GM20431 (cell line): ENCODE results near the gene THADA.

Experiments used
- in situ Hi-C: fragments of 300-500 bp; cut with MseI, MboI; formaldehyde crosslinking; loops from one replicate; pipeline ENCODE4 v1.15.0; 2020; ENCODE audit warnings: low sequenced_read_pairs; ENCODE audit not compliant: unreplicated experiment

Gene THADA

GRCh38 chr2:43372416-43373081, 223.3 kb downstream of the THADA start:
- in situ Hi-C loops: no loop called here

- in situ Hi-C loops: no loop called here
These were observed 225.1 kb downstream of the THADA start for GRCh38 chr2:43370705-43371104.

- in situ Hi-C loops: no loop called here
These were observed 225.7 kb downstream of the THADA start for GRCh38 chr2:43370146-43370545.

GRCh38 chr2:43368483-43369385, 227.1 kb downstream of the THADA start:
- in situ Hi-C loops: no loop called here

GRCh38 chr2:43367012-43367782, 228.6 kb downstream of the THADA start:
- in situ Hi-C loops: no loop called here

- in situ Hi-C loops: no loop called here
These were observed 232.7 kb downstream of the THADA start for GRCh38 chr2:43363120-43363519.

- in situ Hi-C loops: no loop called here
These were observed 234.6 kb downstream of the THADA start for GRCh38 chr2:43361286-43361685.

GRCh38 chr2:43360137-43360536, 235.7 kb downstream of the THADA start:
- in situ Hi-C loops: no loop called here

- in situ Hi-C loops: no loop called here
These were observed 237.2 kb downstream of the THADA start for GRCh38 chr2:43358410-43359201.

GRCh38 chr2:43356774-43357173, 239.1 kb downstream of the THADA start:
- in situ Hi-C loops: no loop called here

- in situ Hi-C loops: no loop called here
These were observed 240.4 kb downstream of the THADA start for GRCh38 chr2:43355399-43355798.

GRCh38 chr2:43349904-43350303, 245.9 kb downstream of the THADA start:
- in situ Hi-C loops: no loop called here

- in situ Hi-C loops: no loop called here
These were observed 246.8 kb downstream of the THADA start for GRCh38 chr2:43348908-43349661.

- in situ Hi-C loops: no loop called here
These were observed 248.1 kb downstream of the THADA start for GRCh38 chr2:43347746-43348145.

GRCh38 chr2:43346602-43347567, 249.0 kb downstream of the THADA start:
- in situ Hi-C loops: no loop called here

GRCh38 chr2:43345872-43346271, 250.0 kb downstream of the THADA start:
- in situ Hi-C loops: no loop called here

- in situ Hi-C loops: no loop called here
These were observed 250.4 kb downstream of the THADA start for GRCh38 chr2:43345391-43345813.

GRCh38 chr2:43344868-43345373, 250.9 kb downstream of the THADA start:
- in situ Hi-C loops: no loop called here
